K562 (cell line): ENCODE measurements around the gene GBF1. TPM values are rescaled to one million over a fixed set of nuclear protein-coding genes. Genes with fewer than 3 reads are reported as not detected.

Experiments used
- ETV6 ChIP-seq, 3 experiments: fragments of 150-350 bp in 1 of 3; sonication (generic) in 1 of 3; formaldehyde crosslinking in 1 of 3; IDR thresholded peaks; 2 replicates each; pipeline versions ENCODE4 v1.6.1 to v1.8.0; 2014 to 2022; ENCODE audit warnings: borderline replicate concordance in 2 of 3, low read depth in 2 of 3, antibody characterized with exemption in 1 of 3, low read length in 1 of 3, mild to moderate bottlenecking in 1 of 3, missing genetic modification reagents in 1 of 3
- GATA2 ChIP-seq: sonication (generic); formaldehyde crosslinking; IDR thresholded peaks from 2 replicates; pipeline ENCODE4 v1.4.0; 2020; ENCODE audit warnings: mild to moderate bottlenecking, missing genetic modification reagents
- NRF1 ChIP-seq, 2 experiments: fragments of 450-650 bp; IDR thresholded peaks in 1 of 2; conservative IDR thresholded peaks in 1 of 2; 2 replicates each; pipeline ENCODE4 v1.6.1; 2014; ENCODE audit warnings: mild to moderate bottlenecking in 2 of 2
- RBM14 ChIP-seq: fragments of 200-400 bp; formaldehyde crosslinking; IDR thresholded peaks from 2 replicates; pipeline ENCODE4 v1.6.1; 2018; ENCODE audit warnings: low read depth, mild to moderate bottlenecking, low read length, moderate library complexity, borderline replicate concordance; ENCODE audit not compliant: insufficient read depth
- SREBF1 ChIP-seq: fragments of 150-350 bp; IDR thresholded peaks from 2 replicates; pipeline ENCODE4 v1.6.1; 2014; ENCODE audit warnings: antibody characterized with exemption, low read depth, low read length, borderline replicate concordance
- STAG1 ChIP-seq: sonication (generic); formaldehyde crosslinking; IDR thresholded peaks from 2 replicates; pipeline ENCODE4 v1.5.0; 2020; ENCODE audit warnings: missing genetic modification reagents, borderline replicate concordance
- XRCC4 ChIP-seq: IDR thresholded peaks from one replicate; pipeline ENCODE4 v1.6.1; 2011; ENCODE audit not compliant: insufficient read depth, insufficient read length; ENCODE audit errors: extremely low read depth
- ZKSCAN3 ChIP-seq: fragments of 250-450 bp; sonication (Bioruptor Pico); IDR thresholded peaks from 2 replicates; pipeline ENCODE4 v1.4.0; 2020
- polyA plus RNA-seq, 8 experiments: library from polyadenylated mRNA; depleted of rRNA in 4 of 8; stranded (reverse) in 5 of 8; unstranded in 3 of 8; fragments of >200 nt; fragmentation: Nextera tagmentation in 2 of 8; fragmentation: Illumina TruSeq in 1 of 8; extraction: Ambion mirVana in 2 of 8; extraction: Trizol in 1 of 8; gene quantifications; 2 replicates each; pipeline versions ENCODE4 v1.2.1 to v1.2.3, GENCODE V29; 2011 to 2014; ENCODE audit warnings: inconsistent platforms in 1 of 8, missing spikeins in 1 of 8
- total RNA-seq, 7 experiments: library from RNA; depleted of rRNA in 6 of 7; stranded (reverse); fragments of >200 nt in 6 of 7; fragmentation: Illumina TruSeq in 2 of 7; extraction: Trizol in 2 of 7; gene quantifications; 2 replicates each; pipeline versions ENCODE4 v1.2.1 to v1.2.3, GENCODE V29; 2011 to 2021; ENCODE audit warnings: low replicate concordance in 1 of 7
- TF ChIP-seq, protein P1 (sequence below): sonication (generic); formaldehyde crosslinking; IDR thresholded peaks from 2 replicates; pipeline ENCODE4 v1.8.0; 2022; ENCODE audit warnings: missing genetic modification reagents, mild to moderate bottlenecking, borderline replicate concordance
- TF ChIP-seq, protein P2 (sequence below), 2 experiments: fragments of 450-650 bp; IDR thresholded peaks; 2 replicates each; pipeline ENCODE4 v1.6.1; 2018; ENCODE audit warnings: mild to moderate bottlenecking in 2 of 2, low read depth in 1 of 2; ENCODE audit not compliant: partially characterized antibody in 2 of 2
- TF ChIP-seq, protein P3 (sequence below): fragments of 250-450 bp; sonication (Bioruptor Pico); IDR thresholded peaks from 2 replicates; pipeline ENCODE4 v1.5.0; 2021

Gene GBF1
- total and polyA plus RNA-seq, 9 of the 15 experiments (the other 6 are each of a cell fraction or from before 2014, with no cell fraction given) = 0.69 to 28.0 (median 10.3) TPM

GRCh38 chr10:102286216-102286615 lies 40.9 kb downstream of the GBF1 start (continued):
- TF ChIP-seq, protein P1, sequence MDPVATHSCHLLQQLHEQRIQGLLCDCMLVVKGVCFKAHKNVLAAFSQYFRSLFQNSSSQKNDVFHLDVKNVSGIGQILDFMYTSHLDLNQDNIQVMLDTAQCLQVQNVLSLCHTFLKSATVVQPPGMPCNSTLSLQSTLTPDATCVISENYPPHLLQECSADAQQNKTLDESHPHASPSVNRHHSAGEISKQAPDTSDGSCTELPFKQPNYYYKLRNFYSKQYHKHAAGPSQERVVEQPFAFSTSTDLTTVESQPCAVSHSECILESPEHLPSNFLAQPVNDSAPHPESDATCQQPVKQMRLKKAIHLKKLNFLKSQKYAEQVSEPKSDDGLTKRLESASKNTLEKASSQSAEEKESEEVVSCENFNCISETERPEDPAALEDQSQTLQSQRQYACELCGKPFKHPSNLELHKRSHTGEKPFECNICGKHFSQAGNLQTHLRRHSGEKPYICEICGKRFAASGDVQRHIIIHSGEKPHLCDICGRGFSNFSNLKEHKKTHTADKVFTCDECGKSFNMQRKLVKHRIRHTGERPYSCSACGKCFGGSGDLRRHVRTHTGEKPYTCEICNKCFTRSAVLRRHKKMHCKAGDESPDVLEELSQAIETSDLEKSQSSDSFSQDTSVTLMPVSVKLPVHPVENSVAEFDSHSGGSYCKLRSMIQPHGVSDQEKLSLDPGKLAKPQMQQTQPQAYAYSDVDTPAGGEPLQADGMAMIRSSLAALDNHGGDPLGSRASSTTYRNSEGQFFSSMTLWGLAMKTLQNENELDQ (CRISPR knock-in tag) = no peak
- TF ChIP-seq, protein P2, sequence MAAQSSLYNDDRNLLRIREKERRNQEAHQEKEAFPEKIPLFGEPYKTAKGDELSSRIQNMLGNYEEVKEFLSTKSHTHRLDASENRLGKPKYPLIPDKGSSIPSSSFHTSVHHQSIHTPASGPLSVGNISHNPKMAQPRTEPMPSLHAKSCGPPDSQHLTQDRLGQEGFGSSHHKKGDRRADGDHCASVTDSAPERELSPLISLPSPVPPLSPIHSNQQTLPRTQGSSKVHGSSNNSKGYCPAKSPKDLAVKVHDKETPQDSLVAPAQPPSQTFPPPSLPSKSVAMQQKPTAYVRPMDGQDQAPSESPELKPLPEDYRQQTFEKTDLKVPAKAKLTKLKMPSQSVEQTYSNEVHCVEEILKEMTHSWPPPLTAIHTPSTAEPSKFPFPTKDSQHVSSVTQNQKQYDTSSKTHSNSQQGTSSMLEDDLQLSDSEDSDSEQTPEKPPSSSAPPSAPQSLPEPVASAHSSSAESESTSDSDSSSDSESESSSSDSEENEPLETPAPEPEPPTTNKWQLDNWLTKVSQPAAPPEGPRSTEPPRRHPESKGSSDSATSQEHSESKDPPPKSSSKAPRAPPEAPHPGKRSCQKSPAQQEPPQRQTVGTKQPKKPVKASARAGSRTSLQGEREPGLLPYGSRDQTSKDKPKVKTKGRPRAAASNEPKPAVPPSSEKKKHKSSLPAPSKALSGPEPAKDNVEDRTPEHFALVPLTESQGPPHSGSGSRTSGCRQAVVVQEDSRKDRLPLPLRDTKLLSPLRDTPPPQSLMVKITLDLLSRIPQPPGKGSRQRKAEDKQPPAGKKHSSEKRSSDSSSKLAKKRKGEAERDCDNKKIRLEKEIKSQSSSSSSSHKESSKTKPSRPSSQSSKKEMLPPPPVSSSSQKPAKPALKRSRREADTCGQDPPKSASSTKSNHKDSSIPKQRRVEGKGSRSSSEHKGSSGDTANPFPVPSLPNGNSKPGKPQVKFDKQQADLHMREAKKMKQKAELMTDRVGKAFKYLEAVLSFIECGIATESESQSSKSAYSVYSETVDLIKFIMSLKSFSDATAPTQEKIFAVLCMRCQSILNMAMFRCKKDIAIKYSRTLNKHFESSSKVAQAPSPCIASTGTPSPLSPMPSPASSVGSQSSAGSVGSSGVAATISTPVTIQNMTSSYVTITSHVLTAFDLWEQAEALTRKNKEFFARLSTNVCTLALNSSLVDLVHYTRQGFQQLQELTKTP (IDR thresholded peaks at IDR 0.05; ENCODE audit: low read depth in 1 of 2, partially characterized antibody in 2 of 2) = no peak
- TF ChIP-seq GATA2 (CRISPR knock-in tag) = no peak
- TF ChIP-seq NRF1 (conservative IDR thresholded peaks at IDR 0.05 in 1 of 2, IDR thresholded peaks at IDR 0.05 in 1 of 2) = no peak
- no peak for TF ChIP-seq RBM14
- no peak for TF ChIP-seq SREBF1
- no peak for TF ChIP-seq XRCC4
- no peak for TF ChIP-seq ZKSCAN3 (CRISPR knock-in tag)
- TF ChIP-seq, protein P3, sequence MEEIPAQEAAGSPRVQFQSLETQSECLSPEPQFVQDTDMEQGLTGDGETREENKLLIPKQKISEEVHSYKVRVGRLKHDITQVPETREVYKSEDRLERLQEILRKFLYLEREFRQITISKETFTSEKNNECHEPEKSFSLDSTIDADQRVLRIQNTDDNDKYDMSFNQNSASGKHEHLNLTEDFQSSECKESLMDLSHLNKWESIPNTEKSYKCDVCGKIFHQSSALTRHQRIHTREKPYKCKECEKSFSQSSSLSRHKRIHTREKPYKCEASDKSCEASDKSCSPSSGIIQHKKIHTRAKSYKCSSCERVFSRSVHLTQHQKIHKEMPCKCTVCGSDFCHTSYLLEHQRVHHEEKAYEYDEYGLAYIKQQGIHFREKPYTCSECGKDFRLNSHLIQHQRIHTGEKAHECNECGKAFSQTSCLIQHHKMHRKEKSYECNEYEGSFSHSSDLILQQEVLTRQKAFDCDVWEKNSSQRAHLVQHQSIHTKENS (CRISPR knock-in tag) = no peak
- TF ChIP-seq STAG1 (CRISPR knock-in tag) = no peak
- TF ChIP-seq ETV6 (IDR thresholded peaks at IDR 0.05; ENCODE audit: borderline replicate concordance in 1 of 2, low read depth in 2 of 2, low read length in 1 of 2) = no peak
- TF ChIP-seq ETV6 (CRISPR knock-in tag; IDR thresholded peaks at IDR 0.05; ENCODE audit: borderline replicate concordance) = no peak
